HG03175 (cell line): ENCODE data around the gene YIPF5.

Experiments used
- ATAC-seq: cut with Tn5 transposase; IDR thresholded peaks from one replicate; pipeline ENCODE4 v1.9.1; 2021; ENCODE audit warnings: mild to moderate bottlenecking, moderate library complexity; ENCODE audit not compliant: unreplicated experiment

Gene YIPF5

DNA sequence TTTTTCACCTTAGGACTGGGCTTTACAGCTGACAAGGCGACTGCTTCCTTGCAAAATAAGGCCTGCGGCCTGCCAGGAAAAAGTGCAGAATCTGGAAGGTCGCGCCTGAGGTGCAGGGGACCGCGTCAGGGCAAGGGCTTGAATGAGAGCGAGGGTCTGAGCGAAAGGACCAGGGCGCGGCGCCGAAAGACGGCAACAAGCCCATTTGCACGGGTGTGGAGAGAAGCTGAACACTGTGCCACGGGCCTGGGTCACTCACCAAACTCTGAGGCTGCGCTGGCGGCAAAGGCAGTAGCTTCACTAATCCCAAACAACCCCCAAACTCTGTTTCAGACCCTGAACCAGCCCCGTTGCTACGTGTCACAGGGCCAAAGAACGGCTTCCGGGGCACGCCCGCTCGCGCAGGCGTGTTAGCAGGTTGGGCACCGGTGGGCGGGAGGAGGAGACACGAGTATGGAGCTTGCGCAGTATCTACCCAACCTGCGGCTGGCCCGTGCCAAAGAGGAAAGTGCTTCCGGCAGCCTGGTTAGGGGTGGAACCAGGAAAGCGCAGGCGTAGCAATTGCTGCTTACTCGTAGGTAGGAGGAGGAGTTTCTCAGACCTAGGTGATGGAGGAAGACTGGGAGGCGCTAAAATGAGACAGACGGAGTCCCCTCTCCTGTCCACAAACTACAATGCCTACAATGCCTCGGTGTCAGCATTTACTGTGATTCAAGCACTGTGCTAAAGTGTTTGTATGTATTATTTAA, at the start of gene YIPF5, which contains the start of gene KCTD16:
Gene YIPF5 (minus strand): TSS at position 384 of the 749 bp plus-strand sequence. CDS start 704 bp downstream, outside the sequence.
Gene KCTD16 (plus strand): TSS at position 598 of the 749 bp plus-strand sequence.
- peak; percentile 100 for ATAC-seq

DNA sequence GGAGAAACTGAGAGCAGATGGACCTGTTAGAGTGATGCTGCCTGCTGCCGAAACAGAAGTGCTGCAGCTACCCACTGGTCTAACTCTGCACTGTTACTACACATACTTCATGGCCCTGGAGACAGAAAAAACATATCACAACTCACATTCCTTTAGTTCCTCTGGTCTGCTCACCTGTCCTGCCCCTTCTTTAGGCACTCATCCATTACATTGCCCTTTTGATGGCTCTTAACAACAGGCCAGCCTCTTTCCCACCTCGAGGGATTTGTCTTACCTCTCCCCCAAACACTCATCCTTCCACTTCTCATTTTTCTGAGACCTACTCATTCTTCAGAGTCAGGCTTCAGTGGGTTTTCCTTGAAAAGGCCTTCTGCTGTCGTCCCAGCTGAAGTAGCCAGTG, 49.4 kb upstream of the YIPF5 start:
- ATAC-seq: no peak

DNA sequence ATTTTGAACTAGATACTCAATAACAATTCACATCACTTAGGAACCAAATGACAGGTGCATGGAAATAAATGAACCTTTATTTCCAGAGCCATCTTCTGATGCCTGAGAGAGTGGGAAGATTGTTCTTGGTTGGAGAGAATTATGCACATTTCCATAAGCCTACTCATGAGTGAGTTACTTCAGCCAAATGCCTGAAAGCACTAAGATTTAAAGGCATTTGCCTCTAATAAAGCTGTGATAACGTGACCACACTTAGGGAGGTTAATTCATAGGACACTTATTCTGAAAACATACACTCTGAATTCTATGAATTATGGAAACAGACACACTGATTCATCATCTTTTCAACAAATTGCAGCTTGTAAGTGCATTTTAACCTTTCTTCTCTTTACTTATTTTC, 40.2 kb upstream of the YIPF5 start:
- ATAC-seq: no peak

DNA sequence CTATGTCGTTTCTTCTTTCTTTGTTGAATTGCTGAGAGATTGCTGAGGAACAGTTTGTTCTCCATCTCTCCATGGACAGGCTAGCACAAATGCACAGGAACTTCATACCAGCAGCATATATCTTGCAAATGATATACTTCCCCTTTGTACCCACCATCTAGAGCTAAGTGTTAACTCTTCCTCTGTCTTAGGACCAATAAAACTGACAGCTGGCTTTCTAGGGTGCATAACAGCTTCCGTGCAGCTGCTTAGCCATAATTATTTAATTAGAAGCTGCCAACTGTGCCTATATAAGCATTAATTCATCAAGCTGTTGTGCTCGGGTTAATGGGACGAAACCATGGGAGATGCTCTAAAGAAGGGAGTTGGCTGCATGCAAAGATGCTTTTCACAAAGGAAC, 38.9 kb upstream of the YIPF5 start:
- ATAC-seq: no peak

DNA sequence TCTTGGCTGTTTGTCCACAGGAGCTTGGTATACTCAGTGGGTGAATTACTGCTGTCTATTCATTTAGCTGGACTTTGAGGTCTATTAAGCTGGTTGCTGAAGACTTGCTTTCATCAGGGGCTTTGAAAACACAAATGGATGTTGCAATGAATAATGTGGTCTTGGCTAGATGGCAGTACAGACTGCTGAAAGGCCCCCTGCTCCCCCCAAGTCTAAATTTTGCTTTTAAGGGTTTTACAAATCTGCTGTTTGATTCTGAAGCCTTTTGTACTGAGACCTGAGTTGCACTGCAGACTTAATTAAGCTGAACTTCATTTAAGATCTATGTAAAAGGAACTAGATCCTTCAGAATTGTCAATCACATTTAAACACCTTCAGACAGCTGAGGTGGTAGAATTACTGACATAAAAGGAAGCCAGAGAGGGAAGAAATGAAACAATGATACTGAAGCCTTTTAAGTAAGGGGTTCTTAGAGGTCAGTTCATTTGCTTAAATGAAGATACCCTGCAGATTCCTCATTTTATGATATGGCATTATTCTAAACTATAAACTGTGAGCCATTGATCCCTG, 37.5 kb upstream of the YIPF5 start:
- no peak for ATAC-seq

DNA sequence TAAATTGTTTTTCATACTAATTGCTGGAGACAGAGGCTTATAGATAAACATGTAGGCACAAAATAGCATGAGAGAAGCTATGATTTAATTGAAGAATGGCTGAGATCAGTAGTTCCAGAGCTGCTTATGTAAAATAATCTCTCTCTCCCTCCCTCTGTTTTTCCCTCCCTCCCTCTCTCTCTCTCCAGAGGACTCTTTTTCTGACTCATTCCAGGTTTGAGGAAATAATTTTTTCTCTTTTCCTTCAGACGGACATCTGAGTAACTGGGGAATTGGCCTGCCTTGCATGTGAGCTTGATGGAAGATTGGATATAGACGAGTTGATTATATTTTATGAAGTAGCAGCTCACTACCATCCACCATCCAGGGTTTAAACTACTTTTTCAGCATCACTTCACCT, 35.7 kb upstream of the YIPF5 start:
- ATAC-seq: no peak

DNA sequence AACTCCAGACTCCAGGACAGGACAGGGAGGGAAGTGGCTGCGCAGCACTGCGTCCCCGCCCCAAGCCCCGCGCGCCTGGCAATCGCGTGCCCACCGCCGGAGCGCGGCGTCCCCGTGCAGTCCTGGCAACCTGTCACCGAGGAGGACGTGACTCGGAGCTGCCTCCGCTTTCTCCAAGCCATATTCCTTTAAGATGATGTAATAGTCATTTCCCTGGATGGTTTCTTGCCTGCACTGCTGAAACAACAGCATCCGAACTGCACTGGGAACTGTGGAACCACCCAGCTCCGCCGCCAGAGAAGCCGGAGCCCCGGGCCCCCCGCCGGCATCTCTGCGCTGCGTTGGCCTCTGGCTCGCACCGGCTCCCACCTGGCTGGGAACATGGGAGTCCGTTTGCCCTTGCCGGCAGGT, 34.7 kb upstream of the YIPF5 start:
- ATAC-seq: no peak

DNA sequence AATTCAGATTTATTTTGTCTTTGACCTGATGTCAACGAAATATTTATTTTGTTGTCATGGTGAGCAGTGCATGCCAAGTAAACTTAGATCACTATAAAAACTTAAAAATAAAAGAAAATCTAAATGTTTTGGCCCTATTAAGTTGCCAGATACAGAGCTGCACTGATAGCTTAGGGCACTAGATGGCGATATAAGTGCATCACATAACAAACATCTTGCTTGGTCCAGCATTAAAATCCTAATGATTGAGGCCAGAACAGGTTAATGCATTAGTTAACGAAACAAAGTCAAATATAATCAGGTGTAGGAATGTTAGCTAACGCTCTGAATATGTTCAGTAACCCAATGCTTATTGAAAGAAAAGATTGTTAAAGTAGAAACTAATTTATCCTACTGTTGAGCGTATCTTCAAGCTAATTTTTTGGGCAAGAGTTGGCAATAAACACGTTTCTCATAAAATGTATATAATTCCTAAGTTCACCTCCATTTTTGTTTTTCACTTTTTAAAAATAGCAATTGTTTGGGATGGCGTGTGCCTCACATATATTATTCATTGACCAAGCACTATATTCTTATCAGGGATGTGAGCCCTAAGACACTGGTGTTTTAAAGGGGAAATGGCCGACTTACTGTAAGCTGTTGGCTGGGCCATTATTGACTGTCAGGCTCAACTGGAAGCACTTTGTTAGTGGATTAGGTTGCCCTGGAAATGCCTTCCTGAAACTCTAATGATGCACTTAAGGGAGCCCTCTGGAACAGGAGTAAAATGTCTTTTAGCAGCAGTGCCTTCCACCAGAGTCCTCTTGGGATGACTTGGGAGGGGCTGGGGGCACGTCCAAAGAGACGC, 33.5 kb upstream of the YIPF5 start:
- peak; percentile 76 for ATAC-seq

DNA sequence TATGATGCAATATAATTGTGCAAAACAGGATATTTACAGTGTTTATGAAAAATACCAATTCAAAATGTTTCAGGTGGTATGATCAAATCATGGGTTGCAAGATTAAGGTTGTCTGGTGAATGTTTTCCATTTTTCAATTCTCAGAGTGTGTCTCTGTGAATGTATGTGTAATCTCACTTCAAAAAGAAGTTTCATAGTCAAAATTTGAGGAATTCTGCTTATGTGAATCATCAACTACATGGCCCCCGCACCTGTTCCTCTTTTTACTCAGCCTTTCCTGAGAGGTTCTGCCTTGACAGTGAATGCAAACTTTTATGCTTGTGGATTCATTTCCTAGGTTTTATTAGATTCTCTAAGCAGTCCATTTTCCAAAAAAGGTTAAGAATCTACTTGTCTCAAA, 32.3 kb upstream of the YIPF5 start:
- ATAC-seq: no peak

DNA sequence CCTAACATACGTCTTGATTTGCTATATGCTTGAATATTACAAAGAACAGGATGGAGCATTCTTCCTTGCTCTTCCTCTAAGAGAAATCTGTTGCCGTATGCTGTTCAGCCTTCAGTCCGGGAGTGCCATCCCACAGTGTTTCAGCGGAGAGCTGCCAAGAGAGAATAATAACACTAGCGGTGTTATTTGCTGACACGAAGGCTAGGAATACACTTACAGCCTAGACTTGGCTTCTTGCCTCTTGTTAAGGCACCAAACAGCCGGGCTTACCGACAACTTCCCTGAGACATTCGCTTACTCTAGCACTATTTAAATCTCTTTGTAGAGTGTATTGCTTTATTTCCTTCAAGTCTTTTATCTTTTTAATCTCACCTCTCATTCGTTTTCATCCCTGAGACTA, 31.6 kb upstream of the YIPF5 start:
- no peak for ATAC-seq

DNA sequence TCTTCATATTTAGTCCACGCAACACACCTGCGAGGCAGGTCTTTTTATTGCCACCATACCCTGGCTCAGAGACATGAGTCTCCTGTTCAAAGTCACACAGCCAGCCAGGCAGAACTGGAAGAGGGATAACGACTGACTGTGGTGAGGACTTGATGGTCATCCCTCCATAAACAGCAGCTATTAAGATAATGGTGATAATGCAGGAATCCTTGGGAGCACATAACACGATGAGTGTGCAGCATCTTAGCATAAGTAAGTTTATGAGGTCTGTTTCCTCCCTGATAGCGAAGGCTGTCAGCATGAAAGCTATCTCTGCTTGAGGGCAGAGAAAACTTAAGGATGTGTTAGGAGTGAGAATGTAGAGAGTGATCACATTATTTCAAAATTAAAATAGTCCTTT, 31.1 kb upstream of the YIPF5 start:
- ATAC-seq: no peak

DNA sequence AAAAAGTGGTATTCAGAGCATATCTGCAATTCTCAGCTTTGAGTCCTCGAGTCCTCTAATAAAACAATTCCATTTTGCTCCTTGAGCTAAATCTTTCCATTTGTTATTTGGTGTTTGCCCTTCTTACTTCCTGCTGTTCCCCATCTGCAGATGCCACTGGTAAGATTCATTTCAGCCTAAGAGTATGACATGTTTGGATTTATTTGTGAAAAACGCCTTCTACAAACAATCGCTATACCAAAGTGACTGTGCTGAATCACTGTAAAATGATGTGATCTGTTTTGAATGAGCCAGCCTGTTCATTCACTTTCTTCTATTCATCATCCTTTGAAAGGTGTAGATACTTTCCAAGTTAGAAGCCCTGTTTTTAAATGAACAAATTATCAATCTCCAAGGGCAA, 27.9 kb upstream of the YIPF5 start:
- ATAC-seq: no peak

DNA sequence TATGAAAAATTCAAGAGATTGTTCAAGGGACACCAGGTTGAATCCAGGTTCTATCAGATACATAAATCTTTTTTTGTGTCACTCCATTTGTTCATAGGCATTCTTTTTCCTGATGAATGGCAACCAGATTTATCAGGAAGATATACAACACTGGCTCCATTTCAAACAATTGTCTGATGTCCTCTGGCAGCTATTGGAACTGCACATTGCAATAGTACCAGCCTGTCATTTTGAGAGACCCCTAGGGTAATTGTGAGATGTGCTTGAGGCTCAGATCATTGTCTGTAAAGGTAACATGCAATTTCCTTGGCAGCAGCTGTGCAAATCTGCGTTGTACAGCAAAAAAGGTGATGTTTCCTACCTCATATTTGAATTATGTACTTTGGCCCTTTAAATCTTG, 26.2 kb upstream of the YIPF5 start:
- no peak for ATAC-seq

DNA sequence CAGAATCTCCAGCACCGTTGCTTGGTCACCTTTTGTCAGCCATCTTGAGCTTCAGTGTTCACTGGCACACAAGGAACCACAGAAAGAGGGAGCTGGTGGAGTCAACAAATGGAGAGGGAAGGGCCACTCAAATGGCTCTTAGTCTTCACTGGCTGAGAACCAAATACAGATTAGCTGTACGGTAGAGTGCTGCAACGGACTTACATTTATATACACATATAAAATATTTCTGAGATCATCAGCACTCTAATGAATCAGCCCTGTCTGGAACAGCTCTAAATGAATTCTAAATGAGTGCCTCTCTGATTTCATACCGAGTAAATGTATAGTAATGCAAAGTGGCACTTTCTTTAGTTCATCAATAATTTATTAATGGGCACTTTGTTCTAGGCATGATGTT, 25.0 kb upstream of the YIPF5 start:
- no peak for ATAC-seq

DNA sequence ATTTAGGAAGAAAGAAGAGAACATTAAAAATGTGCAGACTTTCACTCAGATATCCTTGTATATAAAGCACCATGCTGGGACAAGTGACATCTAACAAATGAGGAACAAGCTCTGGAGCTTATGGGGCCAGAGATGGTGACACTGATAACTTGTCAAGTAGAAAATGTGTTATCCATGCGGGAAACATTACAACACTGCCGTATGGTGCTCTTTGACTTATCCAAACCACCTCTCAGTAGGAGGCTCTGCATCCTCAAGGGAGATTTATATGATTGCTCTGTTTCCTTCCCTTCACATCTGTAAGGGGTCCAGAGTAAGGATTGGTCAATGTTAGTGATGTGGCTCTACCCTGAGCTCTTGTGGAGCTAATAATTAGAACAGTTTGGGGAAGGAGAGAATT, 23.7 kb upstream of the YIPF5 start:
- ATAC-seq: no peak

DNA sequence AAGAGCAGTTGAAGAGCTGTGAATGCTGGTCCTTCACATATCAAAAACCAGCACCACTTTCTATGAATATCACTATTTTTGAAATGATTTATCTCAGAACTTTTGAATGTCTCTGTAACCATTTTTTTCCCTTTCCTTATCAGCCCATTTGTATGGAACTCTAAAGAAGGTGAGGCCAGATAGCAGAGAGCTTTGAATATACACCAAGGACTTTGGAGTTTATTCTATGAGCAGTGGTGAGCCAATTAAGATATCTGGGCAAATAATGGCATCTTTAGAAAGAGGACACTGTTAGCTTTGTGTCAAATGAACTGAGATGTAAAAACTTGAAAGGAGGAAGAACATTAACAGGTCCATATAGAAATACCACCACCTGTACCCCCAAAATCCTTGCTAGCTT, 22.2 kb upstream of the YIPF5 start:
- no peak for ATAC-seq

DNA sequence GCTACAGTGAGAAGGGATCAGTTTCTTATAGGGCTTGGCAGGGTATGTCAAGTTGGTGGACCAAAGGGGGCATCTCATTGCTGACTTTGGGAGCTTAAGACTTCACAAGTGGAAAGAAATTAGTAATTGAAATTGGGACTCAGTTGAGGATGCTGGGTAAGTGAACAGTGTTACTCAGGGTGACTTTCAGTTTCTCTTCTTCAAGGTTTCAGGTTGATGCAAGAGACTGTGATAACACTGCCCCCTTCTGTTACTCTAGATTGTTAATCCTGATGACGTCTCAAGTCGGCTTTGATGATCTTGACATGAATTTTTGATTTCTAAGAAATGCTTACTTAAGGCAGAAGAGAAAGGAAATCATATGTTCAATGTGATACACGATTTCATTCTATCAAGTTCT, 21.5 kb upstream of the YIPF5 start:
- ATAC-seq: peak; percentile 87

DNA sequence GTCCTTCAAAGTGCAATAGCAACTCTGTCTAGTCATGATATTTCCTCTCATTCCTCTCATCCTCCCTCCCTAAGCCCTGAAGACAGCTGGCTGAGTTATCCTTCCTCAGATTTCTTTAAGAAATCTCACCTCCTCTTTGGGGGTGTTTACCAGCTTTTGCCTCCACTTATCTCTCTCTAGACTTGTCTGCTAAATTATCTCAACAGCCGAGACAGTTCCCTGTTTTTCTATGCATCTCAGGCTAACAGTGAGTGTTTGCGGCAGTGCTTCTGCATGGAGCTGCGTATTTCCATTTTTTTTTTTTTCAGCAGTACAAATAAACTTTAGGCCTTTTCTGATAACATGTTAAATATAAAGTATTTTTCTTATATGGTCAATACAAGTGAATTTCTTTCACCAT, 21.1 kb upstream of the YIPF5 start:
- ATAC-seq: no peak

DNA sequence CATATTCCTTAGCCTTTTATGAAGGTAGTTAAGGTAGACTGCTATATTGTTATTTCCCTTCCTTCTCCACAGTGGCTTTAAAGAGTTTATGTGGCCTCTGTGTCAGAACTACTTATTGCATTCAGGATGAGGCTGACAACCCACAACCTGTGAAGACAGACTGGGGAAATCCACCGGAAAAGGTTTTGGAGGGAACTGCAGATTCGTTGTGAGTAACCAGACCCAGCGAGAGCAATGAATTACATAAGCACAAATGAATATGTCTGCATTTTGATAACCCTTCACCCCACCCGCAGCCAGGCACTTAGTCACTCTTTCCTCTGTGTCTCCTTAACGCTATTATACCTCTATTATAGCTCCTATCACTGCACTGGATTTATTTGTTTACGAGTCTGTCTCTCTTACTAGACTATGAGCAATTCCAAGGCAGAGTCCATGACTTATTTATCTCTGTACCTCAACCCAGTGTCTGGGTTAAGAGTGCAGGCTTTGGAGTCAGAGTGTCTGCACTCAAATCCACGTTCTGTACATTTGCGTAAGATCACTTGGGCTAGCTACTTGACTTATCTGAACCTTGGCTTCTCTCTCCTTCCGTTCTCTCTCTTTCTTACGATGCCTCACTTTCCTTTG, 19.5 kb upstream of the YIPF5 start:
- ATAC-seq: peak; percentile 36

DNA sequence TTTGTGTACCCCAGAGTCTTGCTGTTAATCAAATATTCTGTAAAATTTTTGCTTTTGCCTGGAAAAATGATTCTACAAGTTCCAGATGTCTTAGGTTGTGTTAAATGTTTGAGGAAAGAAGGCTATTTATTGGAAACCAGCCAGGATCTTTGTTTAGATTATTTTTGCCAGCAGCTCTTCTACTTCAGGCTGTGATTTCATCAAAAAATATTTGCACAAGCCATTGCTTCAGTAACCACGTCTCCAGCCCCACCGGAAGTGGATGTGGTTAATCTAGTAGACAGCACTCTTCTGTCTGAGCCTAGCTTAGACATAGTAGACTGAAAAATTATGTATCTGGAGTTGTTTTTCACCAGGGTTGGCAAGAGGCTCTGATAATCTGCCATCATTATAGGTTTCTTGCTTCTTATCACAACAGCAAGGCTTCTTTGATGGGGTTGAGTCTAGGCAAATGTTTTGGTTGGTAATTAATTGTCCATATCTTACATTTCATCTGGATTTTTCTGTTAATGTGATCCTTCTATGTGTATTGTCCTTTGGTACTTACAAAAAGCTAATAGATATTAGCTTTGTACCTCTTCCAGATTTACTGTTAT, 17.3 kb upstream of the YIPF5 start:
- ATAC-seq: peak; percentile 82
